Right atrium auricular region (tissue), 2 donors: ENCODE results near the gene FRMD4A. TPM values are rescaled to one million over a fixed set of nuclear protein-coding genes. Genes with fewer than 3 reads are reported as not detected.

Experiments used
- DNase-seq: peaks from one replicate; pipeline ENCODE4 v3.0.0-alpha.2; 2019; ENCODE audit warnings: low spot score
- H3K27ac ChIP-seq, 2 donors: fragments of 200-600 bp; sonication (generic); 1 replicate in 1 of 2; 2 replicates in 1 of 2; pipeline ENCODE4 v1.5.1; 2016 to 2019
- H3K27me3 ChIP-seq, 2 donors: fragments of 200-600 bp; sonication (generic); one replicate each; pipeline versions ENCODE4 v1.5.1 to v1.6.0; 2017 to 2019
- H3K36me3 ChIP-seq: fragments of 200-600 bp; sonication (generic); one replicate; pipeline ENCODE4 v1.5.1; 2016
- H3K4me1 ChIP-seq, 2 donors: fragments of 200-600 bp; sonication (generic); one replicate each; pipeline versions ENCODE4 v1.5.1 to v1.6.0; 2017 to 2019
- H3K4me3 ChIP-seq, 2 donors: fragments of 200-600 bp; sonication (generic); 1 replicate in 1 of 2; 2 replicates in 1 of 2; pipeline ENCODE4 v1.5.1; 2017 to 2019; ENCODE audit warnings: mild to moderate bottlenecking in 1 of 2, moderate library complexity in 1 of 2
- H3K9me3 ChIP-seq, 2 donors: fragments of 200-600 bp; sonication (generic); one replicate each; pipeline ENCODE4 v1.5.1; 2019
- total RNA-seq, 2 donors: library from RNA; depleted of rRNA; stranded (reverse); fragments of >200 nt; gene quantifications; one replicate each; pipeline ENCODE4 v1.1.0, GENCODE V29; 2016
- TF ChIP-seq, protein P1 (sequence below), 2 donors: fragments of 200-600 bp; sonication (generic); IDR thresholded peaks; one replicate each; pipeline ENCODE4 v1.5.1; 2019; ENCODE audit warnings: antibody characterized with exemption in 2 of 2

FRMD4A gene
- total RNA-seq, 2 donors from 2014 or later = 15.9 to 22.9 TPM

DNA sequence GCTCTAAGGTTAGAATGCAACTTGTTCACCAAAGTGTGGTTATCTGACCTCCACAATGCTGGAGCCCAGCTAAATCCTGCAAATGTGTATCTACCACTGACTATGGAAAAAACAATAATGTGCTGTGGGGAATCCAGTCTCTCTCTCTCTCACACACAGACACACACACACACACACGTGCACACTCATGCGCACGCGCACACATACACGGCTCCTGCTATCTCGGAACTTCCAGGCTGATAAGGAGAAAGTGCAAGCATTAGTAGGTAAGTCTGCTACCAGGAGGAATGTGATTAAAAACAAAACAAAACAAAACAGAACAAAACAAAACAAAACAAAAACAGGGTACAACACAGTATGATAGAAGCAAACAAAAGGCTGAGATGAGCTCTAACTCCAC, 205.2 kb downstream of the FRMD4A start:
- Histone ChIP-seq H3K27me3 (no peaks in the 10 kb centered on the region), H3K4me3 (no peak overlapping the region), H3K9me3 (no peaks in the 10 kb centered on the region), H3K27ac (no peak overlapping the region), H3K4me1 (no peaks in the 10 kb centered on the region), H3K36me3 (no peaks in the 10 kb centered on the region)
- no peak for DNase-seq
- TF ChIP-seq, protein P1, sequence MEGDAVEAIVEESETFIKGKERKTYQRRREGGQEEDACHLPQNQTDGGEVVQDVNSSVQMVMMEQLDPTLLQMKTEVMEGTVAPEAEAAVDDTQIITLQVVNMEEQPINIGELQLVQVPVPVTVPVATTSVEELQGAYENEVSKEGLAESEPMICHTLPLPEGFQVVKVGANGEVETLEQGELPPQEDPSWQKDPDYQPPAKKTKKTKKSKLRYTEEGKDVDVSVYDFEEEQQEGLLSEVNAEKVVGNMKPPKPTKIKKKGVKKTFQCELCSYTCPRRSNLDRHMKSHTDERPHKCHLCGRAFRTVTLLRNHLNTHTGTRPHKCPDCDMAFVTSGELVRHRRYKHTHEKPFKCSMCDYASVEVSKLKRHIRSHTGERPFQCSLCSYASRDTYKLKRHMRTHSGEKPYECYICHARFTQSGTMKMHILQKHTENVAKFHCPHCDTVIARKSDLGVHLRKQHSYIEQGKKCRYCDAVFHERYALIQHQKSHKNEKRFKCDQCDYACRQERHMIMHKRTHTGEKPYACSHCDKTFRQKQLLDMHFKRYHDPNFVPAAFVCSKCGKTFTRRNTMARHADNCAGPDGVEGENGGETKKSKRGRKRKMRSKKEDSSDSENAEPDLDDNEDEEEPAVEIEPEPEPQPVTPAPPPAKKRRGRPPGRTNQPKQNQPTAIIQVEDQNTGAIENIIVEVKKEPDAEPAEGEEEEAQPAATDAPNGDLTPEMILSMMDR (IDR thresholded peaks at IDR 0.05) = no peak

DNA sequence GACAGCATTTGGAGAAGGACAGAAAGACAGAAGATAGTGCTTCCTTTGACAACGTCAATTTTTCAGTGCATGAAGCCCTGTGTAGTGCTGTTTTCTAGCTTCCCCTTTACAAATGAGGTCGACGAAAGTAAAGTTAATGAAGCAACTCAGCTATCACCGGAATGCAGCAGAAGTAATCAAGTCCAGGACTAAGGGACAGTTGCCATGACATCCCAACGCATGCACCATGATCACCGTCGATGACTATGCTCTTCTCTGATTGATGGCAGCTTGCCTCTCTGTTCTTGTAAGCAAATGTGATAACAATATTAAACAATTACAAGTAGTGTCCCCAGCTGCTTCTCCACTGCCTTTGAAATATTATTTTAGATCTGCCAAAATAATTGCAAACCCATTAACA, 205.8 kb downstream of the FRMD4A start:
- no peak for DNase-seq
- H3K4me1 ChIP-seq = no peaks in the 10 kb centered on the region
- H3K27me3 ChIP-seq = no peaks in the 10 kb centered on the region
- no peak overlapping the region for H3K4me3 ChIP-seq
- H3K36me3 ChIP-seq = no peaks in the 10 kb centered on the region
- TF ChIP-seq, protein P1 (IDR thresholded peaks at IDR 0.05) = no peak
- H3K9me3 ChIP-seq = no peaks in the 10 kb centered on the region
- no peak overlapping the region for H3K27ac ChIP-seq

DNA sequence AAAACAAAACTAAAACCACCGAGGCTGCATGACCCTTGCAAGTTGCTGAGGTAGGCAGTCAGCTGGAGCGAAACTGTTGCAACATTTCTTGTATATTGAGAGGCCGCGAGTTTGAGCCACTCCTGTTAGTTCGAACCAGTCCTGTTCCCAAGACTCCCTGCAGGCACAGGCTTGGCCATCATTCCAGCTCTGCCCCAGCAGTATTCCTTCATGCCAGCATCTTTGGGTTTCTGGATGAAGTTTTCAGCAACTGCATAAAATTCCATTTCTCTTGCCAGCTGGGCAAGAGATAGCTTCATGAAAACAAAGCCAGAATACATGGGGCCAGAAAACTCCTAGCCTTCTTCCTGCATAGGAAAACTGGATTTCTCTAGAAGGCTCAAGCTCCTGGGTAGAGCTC, 207.6 kb downstream of the FRMD4A start:
- no peak for DNase-seq
- Histone ChIP-seq H3K27me3 (no peaks in the 10 kb centered on the region), H3K4me1 (no peaks in the 10 kb centered on the region), H3K27ac (no peak overlapping the region), H3K36me3 (no peaks in the 10 kb centered on the region), H3K9me3 (no peaks in the 10 kb centered on the region), H3K4me3 (no peak overlapping the region)
- TF ChIP-seq, protein P1 (IDR thresholded peaks at IDR 0.05) = no peak

DNA sequence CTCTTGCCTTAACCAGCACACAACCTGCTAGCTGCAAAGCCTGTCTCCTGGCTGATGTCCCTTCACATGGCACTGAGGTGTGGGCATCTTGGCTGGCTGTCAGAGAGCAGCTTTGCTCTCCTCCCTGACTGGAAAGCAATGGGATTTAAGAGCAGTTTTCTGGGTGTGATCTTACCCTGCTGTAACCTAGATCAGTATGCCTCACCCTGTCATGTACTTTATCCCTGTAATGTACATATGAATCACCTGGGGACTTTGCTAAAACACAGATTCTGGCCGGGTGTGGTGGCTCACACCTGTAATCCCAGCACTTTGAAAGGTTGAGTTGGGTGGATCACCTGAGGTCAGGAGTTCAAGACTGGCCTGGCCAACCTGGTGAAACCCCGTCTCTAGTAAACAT, 209.9 kb downstream of the FRMD4A start:
- H3K4me3 ChIP-seq = no peak overlapping the region
- H3K27ac ChIP-seq = no peak overlapping the region
- DNase-seq = no peak
- no peaks in the 10 kb centered on the region for H3K27me3 ChIP-seq
- TF ChIP-seq, protein P1 (IDR thresholded peaks at IDR 0.05) = no peak
- no peaks in the 10 kb centered on the region for H3K36me3 ChIP-seq
- H3K9me3 ChIP-seq = no peaks in the 10 kb centered on the region
- H3K4me1 ChIP-seq = no peaks in the 10 kb centered on the region

DNA sequence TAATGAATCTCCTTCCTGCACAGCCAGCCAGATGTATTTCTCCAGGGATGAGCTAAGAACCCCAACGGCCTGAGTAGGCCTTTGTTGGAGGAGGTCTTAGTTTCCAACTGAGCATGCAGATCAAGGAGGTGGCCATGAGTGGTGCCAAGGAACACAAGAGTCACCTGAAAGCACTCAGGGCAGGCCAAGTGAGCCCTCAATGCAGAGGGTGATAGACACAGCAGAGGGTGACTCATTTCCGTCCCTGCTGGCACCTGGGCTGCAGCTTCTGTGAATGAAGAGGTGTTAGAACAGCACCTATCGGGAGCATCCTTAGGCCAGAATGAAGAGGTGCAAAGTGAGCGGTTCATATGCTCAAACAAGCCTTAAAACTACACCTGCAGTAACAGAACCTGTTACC, 211.8 kb downstream of the FRMD4A start:
- no peaks in the 10 kb centered on the region for H3K9me3 ChIP-seq
- no peak overlapping the region for H3K27ac ChIP-seq
- H3K4me3 ChIP-seq = no peak overlapping the region
- H3K36me3 ChIP-seq = no peaks in the 10 kb centered on the region
- no peaks in the 10 kb centered on the region for H3K4me1 ChIP-seq
- no peaks in the 10 kb centered on the region for H3K27me3 ChIP-seq
- TF ChIP-seq, protein P1 (IDR thresholded peaks at IDR 0.05) = no peak
- no peak for DNase-seq

DNA sequence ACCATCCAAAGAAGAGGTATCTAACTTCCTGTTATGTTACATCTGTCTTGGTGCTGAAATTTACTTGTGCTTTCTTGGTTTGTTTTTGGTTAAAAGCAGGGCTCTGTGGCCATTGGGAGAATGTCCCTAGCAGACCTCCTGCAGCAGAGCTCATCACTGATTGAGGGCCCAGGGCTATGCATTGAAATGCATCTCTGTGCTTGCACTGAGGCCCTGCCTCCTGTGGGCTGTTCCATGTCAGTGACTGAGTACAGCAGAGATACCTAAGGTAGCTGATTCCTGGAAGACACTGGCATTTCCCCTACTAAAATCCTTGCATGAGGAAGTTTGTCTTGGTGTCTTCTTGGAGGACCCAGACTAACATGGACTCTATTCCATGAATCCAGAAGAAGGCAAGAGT, 213.9 kb downstream of the FRMD4A start:
- Histone ChIP-seq H3K4me3 (no peak overlapping the region), H3K9me3 (no peaks in the 10 kb centered on the region), H3K4me1 (no peaks in the 10 kb centered on the region), H3K27me3 (no peaks in the 10 kb centered on the region), H3K27ac (no peak overlapping the region), H3K36me3 (no peaks in the 10 kb centered on the region)
- TF ChIP-seq, protein P1 (IDR thresholded peaks at IDR 0.05) = no peak
- DNase-seq = no peak
